ENCODE data around the gene GPC6.

DNA sequence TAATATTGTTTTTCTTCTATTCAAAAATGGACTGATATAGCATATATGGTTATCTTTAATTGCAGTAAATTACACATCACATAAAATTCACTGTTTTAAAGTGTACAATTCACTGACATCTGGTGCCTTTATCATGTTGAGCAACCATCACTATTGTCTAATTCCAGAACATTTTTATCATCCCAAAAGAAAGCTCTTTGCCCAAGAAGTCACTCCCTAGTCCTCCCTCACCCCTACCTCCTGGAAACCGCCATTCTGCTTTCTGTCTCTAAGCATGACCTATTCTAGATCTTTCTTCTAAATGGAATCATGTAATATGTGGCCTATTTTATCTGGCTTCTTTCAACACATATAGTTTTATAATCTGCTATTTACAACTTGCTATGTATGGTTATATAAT is 727.2 kb downstream of the GPC6 start:
- TF ChIP-seq, protein P1, sequence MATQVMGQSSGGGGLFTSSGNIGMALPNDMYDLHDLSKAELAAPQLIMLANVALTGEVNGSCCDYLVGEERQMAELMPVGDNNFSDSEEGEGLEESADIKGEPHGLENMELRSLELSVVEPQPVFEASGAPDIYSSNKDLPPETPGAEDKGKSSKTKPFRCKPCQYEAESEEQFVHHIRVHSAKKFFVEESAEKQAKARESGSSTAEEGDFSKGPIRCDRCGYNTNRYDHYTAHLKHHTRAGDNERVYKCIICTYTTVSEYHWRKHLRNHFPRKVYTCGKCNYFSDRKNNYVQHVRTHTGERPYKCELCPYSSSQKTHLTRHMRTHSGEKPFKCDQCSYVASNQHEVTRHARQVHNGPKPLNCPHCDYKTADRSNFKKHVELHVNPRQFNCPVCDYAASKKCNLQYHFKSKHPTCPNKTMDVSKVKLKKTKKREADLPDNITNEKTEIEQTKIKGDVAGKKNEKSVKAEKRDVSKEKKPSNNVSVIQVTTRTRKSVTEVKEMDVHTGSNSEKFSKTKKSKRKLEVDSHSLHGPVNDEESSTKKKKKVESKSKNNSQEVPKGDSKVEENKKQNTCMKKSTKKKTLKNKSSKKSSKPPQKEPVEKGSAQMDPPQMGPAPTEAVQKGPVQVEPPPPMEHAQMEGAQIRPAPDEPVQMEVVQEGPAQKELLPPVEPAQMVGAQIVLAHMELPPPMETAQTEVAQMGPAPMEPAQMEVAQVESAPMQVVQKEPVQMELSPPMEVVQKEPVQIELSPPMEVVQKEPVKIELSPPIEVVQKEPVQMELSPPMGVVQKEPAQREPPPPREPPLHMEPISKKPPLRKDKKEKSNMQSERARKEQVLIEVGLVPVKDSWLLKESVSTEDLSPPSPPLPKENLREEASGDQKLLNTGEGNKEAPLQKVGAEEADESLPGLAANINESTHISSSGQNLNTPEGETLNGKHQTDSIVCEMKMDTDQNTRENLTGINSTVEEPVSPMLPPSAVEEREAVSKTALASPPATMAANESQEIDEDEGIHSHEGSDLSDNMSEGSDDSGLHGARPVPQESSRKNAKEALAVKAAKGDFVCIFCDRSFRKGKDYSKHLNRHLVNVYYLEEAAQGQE (IDR thresholded peaks at IDR 0.05; ENCODE audit: borderline replicate concordance) = no peak
- TF ChIP-seq EP300 (conservative IDR thresholded peaks at IDR 0.05; ENCODE audit: poor library complexity, severe bottlenecking) (no peak), POLR2AphosphoS5 (IDR thresholded peaks at IDR 0.05) (no peak), EZH2 (IDR thresholded peaks at IDR 0.05; ENCODE audit: borderline replicate concordance, insufficient read depth, low read length, poor library complexity, severe bottlenecking) (no peak), TAF1 (IDR thresholded peaks at IDR 0.05; ENCODE audit: low read depth) (no peak), RAD21 (conservative IDR thresholded peaks at IDR 0.05) (no peak), MXI1 (conservative IDR thresholded peaks at IDR 0.05; ENCODE audit: poor library complexity, severe bottlenecking) (no peak), SMC3 (conservative IDR thresholded peaks at IDR 0.05; ENCODE audit: poor library complexity) (no peak)
- TF ChIP-seq, protein P2, sequence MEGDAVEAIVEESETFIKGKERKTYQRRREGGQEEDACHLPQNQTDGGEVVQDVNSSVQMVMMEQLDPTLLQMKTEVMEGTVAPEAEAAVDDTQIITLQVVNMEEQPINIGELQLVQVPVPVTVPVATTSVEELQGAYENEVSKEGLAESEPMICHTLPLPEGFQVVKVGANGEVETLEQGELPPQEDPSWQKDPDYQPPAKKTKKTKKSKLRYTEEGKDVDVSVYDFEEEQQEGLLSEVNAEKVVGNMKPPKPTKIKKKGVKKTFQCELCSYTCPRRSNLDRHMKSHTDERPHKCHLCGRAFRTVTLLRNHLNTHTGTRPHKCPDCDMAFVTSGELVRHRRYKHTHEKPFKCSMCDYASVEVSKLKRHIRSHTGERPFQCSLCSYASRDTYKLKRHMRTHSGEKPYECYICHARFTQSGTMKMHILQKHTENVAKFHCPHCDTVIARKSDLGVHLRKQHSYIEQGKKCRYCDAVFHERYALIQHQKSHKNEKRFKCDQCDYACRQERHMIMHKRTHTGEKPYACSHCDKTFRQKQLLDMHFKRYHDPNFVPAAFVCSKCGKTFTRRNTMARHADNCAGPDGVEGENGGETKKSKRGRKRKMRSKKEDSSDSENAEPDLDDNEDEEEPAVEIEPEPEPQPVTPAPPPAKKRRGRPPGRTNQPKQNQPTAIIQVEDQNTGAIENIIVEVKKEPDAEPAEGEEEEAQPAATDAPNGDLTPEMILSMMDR (IDR thresholded peaks at IDR 0.05; ENCODE audit: poor library complexity, severe bottlenecking) = no peak

All from neural cell (in vitro differentiated cells).